Measurements from ENCODE around the gene ANGPTL8.

DNA sequence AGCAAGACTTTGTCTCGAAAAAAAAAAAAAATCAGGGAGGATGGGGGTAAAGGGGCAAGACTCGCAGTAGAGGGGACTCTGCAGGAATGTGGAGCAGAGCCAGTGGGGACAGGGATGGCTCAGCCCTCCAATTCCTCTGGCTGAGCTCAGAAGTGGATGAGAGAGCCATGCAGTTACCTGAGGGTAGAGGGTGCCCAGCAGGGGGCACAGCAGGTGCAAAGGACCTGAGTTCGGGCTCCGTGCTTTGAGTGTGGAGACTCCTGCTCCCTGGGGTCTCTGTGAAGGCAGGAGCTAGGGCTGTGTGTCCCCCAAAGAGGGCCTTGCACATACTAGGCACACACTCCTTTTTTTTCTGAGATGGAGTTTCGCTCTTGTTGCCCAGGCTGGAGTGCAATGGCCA, 15.2 kb downstream of the ANGPTL8 start:
- TF ChIP-seq RAD21 (CRISPR knock-in tag; IDR thresholded peaks at IDR 0.05) (peak; percentile 30; the same call in 1 of the 2 replicates), MTF2 (CRISPR knock-in tag; IDR thresholded peaks at IDR 0.05; ENCODE audit: borderline replicate concordance) (no peak), FOXP1 (IDR thresholded peaks at IDR 0.05) (no peak), FOXP1 (CRISPR knock-in tag; IDR thresholded peaks at IDR 0.05) (no peak), PHF8 (CRISPR knock-in tag; IDR thresholded peaks at IDR 0.05) (no peak), NFIC (IDR thresholded peaks at IDR 0.05; ENCODE audit: low read length) (no peak), MIXL1 (CRISPR knock-in tag; IDR thresholded peaks at IDR 0.05) (no peak), MXD4 (CRISPR knock-in tag; IDR thresholded peaks at IDR 0.05) (no peak)
- TF ChIP-seq, protein P1, sequence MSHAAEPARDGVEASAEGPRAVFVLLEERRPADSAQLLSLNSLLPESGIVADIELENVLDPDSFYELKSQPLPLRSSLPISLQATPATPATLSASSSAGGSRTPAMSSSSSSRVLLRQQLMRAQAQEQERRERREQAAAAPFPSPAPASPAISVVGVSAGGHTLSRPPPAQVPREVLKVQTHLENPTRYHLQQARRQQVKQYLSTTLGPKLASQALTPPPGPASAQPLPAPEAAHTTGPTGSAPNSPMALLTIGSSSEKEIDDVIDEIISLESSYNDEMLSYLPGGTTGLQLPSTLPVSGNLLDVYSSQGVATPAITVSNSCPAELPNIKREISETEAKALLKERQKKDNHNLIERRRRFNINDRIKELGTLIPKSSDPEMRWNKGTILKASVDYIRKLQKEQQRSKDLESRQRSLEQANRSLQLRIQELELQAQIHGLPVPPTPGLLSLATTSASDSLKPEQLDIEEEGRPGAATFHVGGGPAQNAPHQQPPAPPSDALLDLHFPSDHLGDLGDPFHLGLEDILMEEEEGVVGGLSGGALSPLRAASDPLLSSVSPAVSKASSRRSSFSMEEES (CRISPR knock-in tag; IDR thresholded peaks at IDR 0.05), result no peak
- TF ChIP-seq, protein P2, sequence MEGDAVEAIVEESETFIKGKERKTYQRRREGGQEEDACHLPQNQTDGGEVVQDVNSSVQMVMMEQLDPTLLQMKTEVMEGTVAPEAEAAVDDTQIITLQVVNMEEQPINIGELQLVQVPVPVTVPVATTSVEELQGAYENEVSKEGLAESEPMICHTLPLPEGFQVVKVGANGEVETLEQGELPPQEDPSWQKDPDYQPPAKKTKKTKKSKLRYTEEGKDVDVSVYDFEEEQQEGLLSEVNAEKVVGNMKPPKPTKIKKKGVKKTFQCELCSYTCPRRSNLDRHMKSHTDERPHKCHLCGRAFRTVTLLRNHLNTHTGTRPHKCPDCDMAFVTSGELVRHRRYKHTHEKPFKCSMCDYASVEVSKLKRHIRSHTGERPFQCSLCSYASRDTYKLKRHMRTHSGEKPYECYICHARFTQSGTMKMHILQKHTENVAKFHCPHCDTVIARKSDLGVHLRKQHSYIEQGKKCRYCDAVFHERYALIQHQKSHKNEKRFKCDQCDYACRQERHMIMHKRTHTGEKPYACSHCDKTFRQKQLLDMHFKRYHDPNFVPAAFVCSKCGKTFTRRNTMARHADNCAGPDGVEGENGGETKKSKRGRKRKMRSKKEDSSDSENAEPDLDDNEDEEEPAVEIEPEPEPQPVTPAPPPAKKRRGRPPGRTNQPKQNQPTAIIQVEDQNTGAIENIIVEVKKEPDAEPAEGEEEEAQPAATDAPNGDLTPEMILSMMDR (CRISPR knock-in tag; IDR thresholded peaks at IDR 0.05), result peak; percentile 72
- TF ChIP-seq, protein P3, sequence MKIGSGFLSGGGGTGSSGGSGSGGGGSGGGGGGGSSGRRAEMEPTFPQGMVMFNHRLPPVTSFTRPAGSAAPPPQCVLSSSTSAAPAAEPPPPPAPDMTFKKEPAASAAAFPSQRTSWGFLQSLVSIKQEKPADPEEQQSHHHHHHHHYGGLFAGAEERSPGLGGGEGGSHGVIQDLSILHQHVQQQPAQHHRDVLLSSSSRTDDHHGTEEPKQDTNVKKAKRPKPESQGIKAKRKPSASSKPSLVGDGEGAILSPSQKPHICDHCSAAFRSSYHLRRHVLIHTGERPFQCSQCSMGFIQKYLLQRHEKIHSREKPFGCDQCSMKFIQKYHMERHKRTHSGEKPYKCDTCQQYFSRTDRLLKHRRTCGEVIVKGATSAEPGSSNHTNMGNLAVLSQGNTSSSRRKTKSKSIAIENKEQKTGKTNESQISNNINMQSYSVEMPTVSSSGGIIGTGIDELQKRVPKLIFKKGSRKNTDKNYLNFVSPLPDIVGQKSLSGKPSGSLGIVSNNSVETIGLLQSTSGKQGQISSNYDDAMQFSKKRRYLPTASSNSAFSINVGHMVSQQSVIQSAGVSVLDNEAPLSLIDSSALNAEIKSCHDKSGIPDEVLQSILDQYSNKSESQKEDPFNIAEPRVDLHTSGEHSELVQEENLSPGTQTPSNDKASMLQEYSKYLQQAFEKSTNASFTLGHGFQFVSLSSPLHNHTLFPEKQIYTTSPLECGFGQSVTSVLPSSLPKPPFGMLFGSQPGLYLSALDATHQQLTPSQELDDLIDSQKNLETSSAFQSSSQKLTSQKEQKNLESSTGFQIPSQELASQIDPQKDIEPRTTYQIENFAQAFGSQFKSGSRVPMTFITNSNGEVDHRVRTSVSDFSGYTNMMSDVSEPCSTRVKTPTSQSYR (CRISPR knock-in tag; IDR thresholded peaks at IDR 0.05; ENCODE audit: borderline replicate concordance), result no peak

Measured in HepG2 (cell line).